OCI-LY3 (cell line): ENCODE measurements around the gene SHC3.

Experiments
- H2AFZ ChIP-seq: fragments of 200-600, 300-600 bp; shearing (Covaris generic); 2 replicates; pipeline ENCODE4 v1.6.0; 2014; ENCODE audit warnings: antibody characterized with exemption, low read depth, low read length
- H3K27ac ChIP-seq: fragments of 200-600, 300-600 bp; sonication (generic); 2 replicates; pipeline ENCODE4 v1.5.1; 2014; ENCODE audit warnings: mild to moderate bottlenecking, low read length, moderate library complexity, mixed read lengths
- H3K27me3 ChIP-seq: fragments of 200-600, 300-600 bp; sonication (generic); 2 replicates; pipeline ENCODE4 v1.6.1; 2014; ENCODE audit warnings: low read depth, low read length, mixed read lengths
- H3K36me3 ChIP-seq: fragments of 200-600, 300-600 bp; sonication (generic); replicated peaks from 2 replicates; pipeline ENCODE3; 2014; ENCODE audit warnings: low read depth, low read length, mixed read lengths
- H3K4me1 ChIP-seq: fragments of 300-600, 200-600 bp; sonication (generic); 2 replicates; pipeline ENCODE4 v1.6.1; 2014; ENCODE audit warnings: low read length, mixed read lengths
- H3K4me2 ChIP-seq: fragments of 200-600, 300-600 bp; sonication (generic); 2 replicates; pipeline ENCODE4 v1.6.1; 2014; ENCODE audit warnings: low read length, mixed read lengths
- H3K4me3 ChIP-seq: fragments of 300-600, 200-600 bp; sonication (generic); 2 replicates; pipeline ENCODE4 v1.5.1; 2014; ENCODE audit warnings: antibody characterized with exemption, mild to moderate bottlenecking, low read length, moderate library complexity
- H3K79me2 ChIP-seq: fragments of 300-600, 200-600 bp; shearing (Covaris generic); 2 replicates; pipeline ENCODE4 v1.6.1; 2014; ENCODE audit warnings: mild to moderate bottlenecking, low read length, mixed read lengths
- H3K9ac ChIP-seq: fragments of 300-600, 200-600 bp; shearing (Covaris generic); 2 replicates; pipeline ENCODE4 v1.6.0; 2014; ENCODE audit warnings: mild to moderate bottlenecking, low read length, moderate library complexity
- H3K9me3 ChIP-seq: fragments of 200-600, 300-600 bp; shearing (Covaris generic); 2 replicates; pipeline ENCODE4 v1.6.1; 2014; ENCODE audit warnings: low read length, mixed read lengths; ENCODE audit not compliant: insufficient read depth
- H4K20me1 ChIP-seq: fragments of 200-600, 300-600 bp; sonication (generic); 2 replicates; pipeline ENCODE4 v1.6.1; 2016; ENCODE audit warnings: low read length, mixed read lengths; ENCODE audit not compliant: insufficient read depth
- CTCF ChIP-seq: fragments of 200-600, 300-600 bp; sonication (generic); IDR thresholded peaks from 2 replicates; pipeline ENCODE4 v1.5.1; 2014; ENCODE audit warnings: antibody characterized with exemption, low read length, low read depth
- EZH2phosphoT487 ChIP-seq: fragments of 200-600 bp; shearing (Covaris generic); IDR thresholded peaks from 2 replicates; pipeline ENCODE4 v1.6.1; 2018; ENCODE audit warnings: antibody characterized with exemption, mixed run types, low read depth

SHC3 gene

DNA sequence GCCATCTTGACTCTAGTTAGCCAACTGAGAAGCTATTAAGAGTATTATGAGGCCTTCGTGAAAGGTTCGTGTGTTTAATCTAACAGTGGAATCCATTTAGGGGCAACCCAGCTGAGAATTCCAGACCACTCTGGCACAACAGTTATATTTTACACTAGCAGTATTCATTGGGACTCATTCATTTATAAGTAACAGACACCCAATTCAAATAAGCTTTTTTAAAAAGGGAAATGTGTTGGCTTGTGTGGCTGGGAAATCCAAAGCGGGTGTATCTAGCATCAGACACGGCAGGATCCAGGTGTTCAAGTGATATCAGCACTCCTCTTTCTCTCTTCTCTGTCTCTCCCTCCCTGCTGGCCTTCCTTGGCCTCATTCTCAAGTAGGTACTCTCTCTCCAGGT lies 46.0 kb upstream of the SHC3 start:
- Histone ChIP-seq H4K20me1 (no peaks in the 10 kb centered on the region), H3K4me1 (peaks cover 9% of the 10 kb centered on the region; the same call in 1 of the 2 replicates), H2AFZ (no peak overlapping the region), H3K4me3 (no peak overlapping the region), H3K27me3 (no peaks in the 10 kb centered on the region), H3K9me3 (no peaks in the 10 kb centered on the region), H3K9ac (no peak overlapping the region), H3K27ac (no peak overlapping the region), H3K4me2 (no peak overlapping the region), H3K36me3 (no peaks in the 10 kb centered on the region), H3K79me2 (no peaks in the 10 kb centered on the region)
- TF ChIP-seq EZH2phosphoT487, result no peak
- no peak for TF ChIP-seq CTCF

DNA sequence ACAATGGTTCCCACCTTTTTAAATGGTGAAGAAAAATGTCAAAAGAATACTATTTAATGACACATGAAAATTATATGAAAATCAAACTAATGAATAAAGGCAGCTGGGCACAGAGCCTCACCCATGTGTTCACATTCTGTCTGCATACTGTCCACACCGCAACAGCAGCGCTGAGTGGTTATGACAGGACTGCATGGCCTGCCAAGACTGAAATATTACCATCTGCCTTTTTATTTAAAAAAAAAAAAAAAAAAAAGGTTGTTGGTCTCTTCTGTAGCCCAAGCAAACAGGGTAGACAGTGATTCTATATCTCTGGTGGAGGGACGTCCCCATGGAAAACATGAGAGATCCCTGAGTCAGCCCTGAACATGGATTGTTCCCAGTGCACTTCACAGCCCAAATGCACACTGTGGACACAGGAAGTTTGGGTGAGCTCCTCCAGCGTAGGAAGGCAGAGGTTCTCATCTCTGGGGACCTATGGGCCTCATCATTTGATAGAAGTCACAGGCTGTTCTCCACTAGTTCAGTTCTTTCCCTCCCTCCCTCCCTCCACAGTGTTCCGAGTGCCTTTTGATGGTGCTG lies 44.9 kb upstream of the SHC3 start:
- H2AFZ ChIP-seq, result no peak overlapping the region
- no peaks in the 10 kb centered on the region for H3K36me3 ChIP-seq
- no peak for TF ChIP-seq CTCF
- no peak for TF ChIP-seq EZH2phosphoT487
- H3K4me1 ChIP-seq, result peaks cover 9% of the 10 kb centered on the region; the same call in 1 of the 2 replicates
- no peak overlapping the region for H3K27ac ChIP-seq
- H3K27me3 ChIP-seq, result no peaks in the 10 kb centered on the region
- no peaks in the 10 kb centered on the region for H3K79me2 ChIP-seq
- H3K9ac ChIP-seq, result no peak overlapping the region
- no peak overlapping the region for H3K4me3 ChIP-seq
- H4K20me1 ChIP-seq, result no peaks in the 10 kb centered on the region
- H3K9me3 ChIP-seq, result no peaks in the 10 kb centered on the region
- H3K4me2 ChIP-seq, result no peak overlapping the region

- Histone ChIP-seq H3K36me3 (no peaks in the 10 kb centered on the region), H3K79me2 (no peaks in the 10 kb centered on the region), H3K4me2 (no peak overlapping the region), H3K27ac (no peak overlapping the region), H3K4me3 (no peak overlapping the region), H3K9ac (no peak overlapping the region), H3K9me3 (no peaks in the 10 kb centered on the region), H3K27me3 (no peaks in the 10 kb centered on the region), H2AFZ (no peak overlapping the region), H4K20me1 (no peaks in the 10 kb centered on the region), H3K4me1 (peaks cover 9% of the 10 kb centered on the region; the same call in 1 of the 2 replicates)
- TF ChIP-seq CTCF, result no peak
Measured at GRCh38 chr9:89219637-89220036, 41.0 kb upstream of the SHC3 start.

DNA sequence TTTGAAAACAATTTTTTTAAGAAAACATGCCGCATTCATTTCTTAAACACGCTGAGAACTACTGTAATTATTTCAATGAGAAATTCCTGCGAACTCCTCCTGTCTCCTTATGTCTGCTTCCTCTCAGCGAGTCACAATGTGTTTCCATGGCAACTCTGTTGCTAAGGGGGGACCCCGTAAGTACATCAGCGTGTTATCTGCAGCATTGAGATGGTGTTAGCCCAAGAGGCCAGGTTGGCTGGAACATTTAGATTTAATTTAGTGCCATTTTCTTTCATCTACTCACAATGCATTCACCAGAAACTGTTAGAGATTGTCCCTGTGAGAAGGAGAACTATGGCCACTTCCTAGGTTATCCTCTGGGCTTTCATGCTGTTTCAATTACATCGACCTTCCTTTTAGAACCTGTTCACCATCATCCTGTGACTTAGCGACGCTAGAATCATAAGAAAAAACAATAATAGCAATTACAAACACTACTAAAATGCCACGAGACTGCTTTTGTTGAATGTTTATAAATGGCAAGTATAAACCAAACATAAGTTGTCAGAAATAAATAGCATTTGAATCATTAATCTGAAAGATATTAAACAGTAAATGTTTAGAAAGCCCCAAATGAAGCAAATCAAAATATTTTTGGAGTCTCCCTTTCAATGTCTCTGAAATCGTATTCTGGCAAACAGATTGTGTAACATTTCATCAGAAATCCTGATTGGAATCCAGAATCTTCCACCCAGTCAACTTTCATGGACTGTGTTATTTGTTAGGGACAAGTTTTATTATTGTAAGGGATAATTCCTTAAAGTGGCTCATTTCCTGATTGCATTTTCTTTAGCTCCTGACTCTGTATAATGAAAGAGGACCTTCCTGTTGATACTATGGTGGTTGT lies 39.7 kb upstream of the SHC3 start:
- Histone ChIP-seq H3K4me2 (no peak overlapping the region), H3K9me3 (no peaks in the 10 kb centered on the region)

More for the DNA sequence above, 39.7 kb upstream of the SHC3 start:
- Histone ChIP-seq H3K4me1 (peaks cover 8% of the 10 kb centered on the region; the same call in 1 of the 2 replicates), H3K79me2 (no peaks in the 10 kb centered on the region), H3K9ac (no peak overlapping the region), H2AFZ (no peak overlapping the region), H4K20me1 (no peaks in the 10 kb centered on the region), H3K36me3 (no peaks in the 10 kb centered on the region), H3K27ac (no peak overlapping the region), H3K4me3 (no peak overlapping the region), H3K27me3 (no peaks in the 10 kb centered on the region)
- no peak for TF ChIP-seq CTCF
- TF ChIP-seq EZH2phosphoT487, result no peak
